Astrocyte (in vitro differentiated cells and primary cell): Measurements from ENCODE around the gene SLC2A3.

Experiments used
- CTCF ChIP-seq: IDR thresholded peaks from 2 replicates; pipeline ENCODE4 v1.5.1; 2011; ENCODE audit warnings: low read depth, mild to moderate bottlenecking, inconsistent platforms, low read length, moderate library complexity; ENCODE audit not compliant: insufficient read depth
- EZH2 ChIP-seq: IDR thresholded peaks from 2 replicates; pipeline ENCODE4 v1.6.1; 2012; ENCODE audit warnings: mild to moderate bottlenecking, low read length, inconsistent platforms; ENCODE audit not compliant: insufficient read depth

GRCh38 chr12:7959701-7960121, 23.7 kb upstream of the SLC2A3 start:
- TF ChIP-seq CTCF (no peak), EZH2 (no peak)
